ENCODE results near the gene ETFA. TPM values are rescaled to one million over a fixed set of nuclear protein-coding genes. Genes with fewer than 3 reads are reported as not detected.

ETFA gene
- 93.9 and 128 TPM in 2 replicates for total RNA-seq

DNA sequence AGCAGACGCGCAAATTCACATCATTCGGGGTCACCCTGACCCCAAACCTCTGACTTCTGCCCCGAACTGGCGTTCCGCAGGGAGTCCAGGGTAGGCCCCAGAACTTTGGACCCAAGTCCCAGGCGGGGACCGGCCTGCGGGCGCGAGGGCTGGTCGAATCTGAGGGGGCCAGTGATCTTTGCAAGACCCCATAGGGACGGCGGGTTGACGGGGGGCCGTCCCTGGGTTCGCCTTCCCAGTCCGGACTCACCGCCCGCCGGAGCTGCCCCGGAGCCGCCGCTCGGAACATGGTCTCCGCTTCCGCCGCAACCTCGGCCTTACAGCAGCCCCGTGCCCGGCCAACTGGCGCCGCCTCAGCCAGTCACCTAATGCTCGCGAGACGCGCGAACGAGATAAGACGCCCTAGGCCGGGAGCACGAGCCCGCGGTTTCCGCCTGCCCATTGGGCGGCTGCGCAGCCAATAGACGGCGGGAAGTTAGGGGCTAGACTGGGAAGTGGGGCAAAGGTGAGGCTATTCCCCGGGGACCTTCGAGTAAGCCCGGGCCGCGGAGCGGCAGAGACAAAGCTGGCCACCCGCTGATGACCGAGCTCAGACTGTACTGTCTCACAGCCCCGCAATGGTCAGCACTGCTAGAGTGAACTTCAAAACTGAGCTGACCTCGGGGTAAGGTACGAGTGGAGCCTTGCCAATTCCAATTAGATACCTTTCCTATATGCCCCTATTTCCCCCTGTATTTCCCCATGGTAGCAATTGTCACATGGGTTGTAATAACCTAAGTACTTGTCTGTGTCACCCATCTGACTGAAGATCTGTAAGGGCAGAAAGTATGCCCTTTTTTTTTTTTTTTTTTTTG, at the start of gene ETFA:
ETFA (minus strand) TSS at position 370 of the 854 bp plus-strand sequence; CDS start at position 289, 81 bp downstream.

DNA sequence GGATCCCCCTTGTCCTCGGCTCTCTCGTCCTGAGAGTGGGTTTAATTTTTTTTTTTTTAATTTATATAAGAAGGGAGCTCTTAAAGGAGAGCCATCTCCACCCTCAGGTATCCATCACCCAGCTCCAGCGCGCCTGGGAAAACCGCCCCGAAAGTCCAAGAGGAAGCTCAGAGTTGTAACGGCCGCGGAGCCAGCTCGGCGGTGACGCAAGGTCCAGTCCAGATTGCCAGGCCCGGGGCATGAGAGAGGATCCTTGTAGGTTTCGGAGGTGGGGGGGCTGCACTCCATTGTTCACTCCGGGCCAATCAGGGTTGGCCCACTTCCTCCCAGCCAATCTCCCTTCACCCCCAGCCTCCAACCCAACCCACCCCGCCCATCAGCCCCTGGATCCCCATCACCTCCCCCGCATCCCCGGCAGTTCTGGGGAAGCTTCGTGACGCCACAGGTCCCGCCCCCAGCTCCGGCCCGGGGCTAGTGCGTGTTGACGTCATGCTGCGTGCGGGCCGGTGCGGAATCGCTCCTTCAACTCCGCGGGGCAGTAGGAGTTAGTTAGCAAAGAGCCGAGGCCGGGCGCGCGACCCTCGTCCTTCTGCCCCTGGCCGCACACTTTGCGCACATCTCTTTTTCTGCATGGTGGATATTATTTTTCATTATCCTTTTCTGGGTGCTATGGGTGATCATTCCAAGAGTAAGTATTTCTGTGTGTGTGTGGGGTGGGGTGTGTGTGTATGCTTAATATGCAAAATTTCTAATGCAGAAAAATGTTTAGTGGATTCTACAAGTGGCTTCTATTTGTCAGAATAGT, 25.2 kb upstream of the ETFA start, which contains the start of gene ISL2:
ISL2 (plus strand) TSS at position 520 of the 805 bp plus-strand sequence; CDS start at position 631, 111 bp downstream.

Other genes with a start within 250 kb of the ETFA start
- 0.49 and 0.72 TPM in 2 replicates for gene ISL2, start 25.3 kb upstream of the ETFA start, total RNA-seq